Fibroblast of lung (primary cell): ENCODE results near the gene ZNF692.

Experiments used
- EZH2 ChIP-seq: IDR thresholded peaks from 2 replicates; pipeline ENCODE4 v1.5.1; 2012; ENCODE audit warnings: low read length, control low read depth, mild to moderate bottlenecking; ENCODE audit errors: missing control alignments
- TF ChIP-seq, protein P1 (sequence below), 2 donors: IDR thresholded peaks in 1 of 2; conservative IDR thresholded peaks in 1 of 2; 1 replicate in 1 of 2; 2 replicates in 1 of 2; pipeline ENCODE4 v1.5.1; 2011 to 2012; ENCODE audit warnings: low read length in 2 of 2, control low read depth in 1 of 2, inconsistent platforms in 1 of 2, low read depth in 1 of 2, mild to moderate bottlenecking in 1 of 2

DNA sequence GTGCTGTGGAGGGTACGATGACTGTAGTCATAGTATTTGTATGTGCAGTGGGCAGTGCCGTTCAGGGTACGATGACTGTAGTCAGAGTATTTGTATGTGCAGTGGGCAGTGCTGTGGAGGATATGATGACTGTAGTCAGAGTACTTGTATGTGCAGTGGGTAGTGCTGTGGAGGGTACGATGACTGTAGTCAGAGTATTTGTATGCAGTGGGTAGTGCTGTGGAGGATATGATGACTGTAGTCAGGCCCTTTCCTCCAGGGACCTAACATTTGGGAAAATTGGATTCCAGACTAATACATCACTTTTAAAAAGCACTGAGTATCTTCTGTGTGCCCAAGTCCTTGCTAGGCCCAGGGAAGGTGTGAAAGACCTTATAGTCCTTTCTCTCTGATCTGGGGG lies 17.9 kb downstream of the ZNF692 start:
- TF ChIP-seq, protein P1, sequence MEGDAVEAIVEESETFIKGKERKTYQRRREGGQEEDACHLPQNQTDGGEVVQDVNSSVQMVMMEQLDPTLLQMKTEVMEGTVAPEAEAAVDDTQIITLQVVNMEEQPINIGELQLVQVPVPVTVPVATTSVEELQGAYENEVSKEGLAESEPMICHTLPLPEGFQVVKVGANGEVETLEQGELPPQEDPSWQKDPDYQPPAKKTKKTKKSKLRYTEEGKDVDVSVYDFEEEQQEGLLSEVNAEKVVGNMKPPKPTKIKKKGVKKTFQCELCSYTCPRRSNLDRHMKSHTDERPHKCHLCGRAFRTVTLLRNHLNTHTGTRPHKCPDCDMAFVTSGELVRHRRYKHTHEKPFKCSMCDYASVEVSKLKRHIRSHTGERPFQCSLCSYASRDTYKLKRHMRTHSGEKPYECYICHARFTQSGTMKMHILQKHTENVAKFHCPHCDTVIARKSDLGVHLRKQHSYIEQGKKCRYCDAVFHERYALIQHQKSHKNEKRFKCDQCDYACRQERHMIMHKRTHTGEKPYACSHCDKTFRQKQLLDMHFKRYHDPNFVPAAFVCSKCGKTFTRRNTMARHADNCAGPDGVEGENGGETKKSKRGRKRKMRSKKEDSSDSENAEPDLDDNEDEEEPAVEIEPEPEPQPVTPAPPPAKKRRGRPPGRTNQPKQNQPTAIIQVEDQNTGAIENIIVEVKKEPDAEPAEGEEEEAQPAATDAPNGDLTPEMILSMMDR (conservative IDR thresholded peaks at IDR 0.05 in 1 of 2, IDR thresholded peaks at IDR 0.05 in 1 of 2; ENCODE audit: low read depth in 1 of 2, low read length in 2 of 2): no peak
- TF ChIP-seq EZH2: no peak
